Spleen (tissue), 7 donors: Measurements from ENCODE around the gene WASF2.

Experiments used
- CTCF ChIP-seq, 11 experiments: fragments of 200-600 bp in 7 of 11; fragments of 450-650 bp in 4 of 11; sonication (generic) in 4 of 11; IDR thresholded peaks in 8 of 11; conservative IDR thresholded peaks in 3 of 11; 1 replicate in 7 of 11; 2 replicates in 4 of 11; pipeline versions ENCODE4 v1.4.0 to v1.8.0; 2016 to 2021; ENCODE audit warnings: antibody characterized with exemption in 11 of 11, inconsistent platforms in 4 of 11, mild to moderate bottlenecking in 1 of 11
- POLR2A ChIP-seq, 3 donors: fragments of 450-650 bp; IDR thresholded peaks; one replicate each; pipeline ENCODE4 v1.5.1; 2017; ENCODE audit warnings: antibody characterized with exemption in 3 of 3, mild to moderate bottlenecking in 1 of 3
- donor health status: DM: no; HTN: no; CAD: no; lungs with moderate emphysema.
- donor health status: DM: no; HTN: no; CAD: no.
- donor health status: DM: no; HTN: no; CAD: no.

GRCh38 chr1:27361044-27361402 is 128.9 kb downstream of the WASF2 start:
- TF ChIP-seq CTCF (IDR thresholded peaks at IDR 0.05 in 8 of 11, conservative IDR thresholded peaks at IDR 0.05 in 3 of 11) (no peak), POLR2A (IDR thresholded peaks at IDR 0.05) (no peak)
